Neural progenitor cell (in vitro differentiated cells): Measurements from ENCODE around the gene ARID4B. TPM values are rescaled to one million over a fixed set of nuclear protein-coding genes. Genes with fewer than 3 reads are reported as not detected.
"Not testable (repeated sequence)": the region's sequence is repeated elsewhere in the genome, so short reads cannot be mapped to it uniquely, and the experiment has no call there.

Experiments used
- DNase-seq: peaks from one replicate; pipeline ENCODE4 v3.0.0-alpha.2; 2016; ENCODE audit warnings: low spot score
- H2AFZ ChIP-seq: fragments of 200-600 bp; sonication (generic); replicated peaks from 2 replicates; pipeline ENCODE4 v1.6.1; 2016; ENCODE audit warnings: antibody characterized with exemption
- H3F3A ChIP-seq: fragments of 200-600 bp; sonication (generic); 2 replicates; pipeline ENCODE4 v1.6.1; 2016; ENCODE audit warnings: antibody characterized with exemption, low read depth
- H3K27ac ChIP-seq: fragments of 200-600 bp; sonication (generic); 2 replicates; pipeline ENCODE4 v1.5.1; 2016; ENCODE audit warnings: mild to moderate bottlenecking
- H3K27me3 ChIP-seq: fragments of 200-600 bp; sonication (generic); 2 replicates; pipeline ENCODE4 v1.6.1; 2016; ENCODE audit warnings: mild to moderate bottlenecking, moderate library complexity
- H3K36me3 ChIP-seq: fragments of 200-600 bp; sonication (generic); 2 replicates; pipeline ENCODE4 v1.5.1; 2016
- H3K4me1 ChIP-seq: fragments of 200-600 bp; sonication (generic); 2 replicates; pipeline ENCODE4 v1.6.1; 2016; ENCODE audit warnings: mixed run types
- H3K4me2 ChIP-seq: fragments of 200-600 bp; sonication (generic); 2 replicates; pipeline ENCODE4 v1.6.1; 2016
- H3K4me3 ChIP-seq: fragments of 200-600 bp; sonication (generic); 2 replicates; pipeline ENCODE4 v1.5.1; 2016
- H3K79me2 ChIP-seq: fragments of 200-600 bp; sonication (generic); 2 replicates; pipeline ENCODE4 v1.6.1; 2016; ENCODE audit warnings: low read depth
- H3K9ac ChIP-seq: fragments of 200-600 bp; sonication (generic); 2 replicates; pipeline ENCODE4 v1.6.1; 2016
- H3K9me3 ChIP-seq: fragments of 200-600 bp; sonication (generic); 2 replicates; pipeline ENCODE4 v1.5.1; 2016; ENCODE audit warnings: low read depth
- H4K20me1 ChIP-seq: fragments of 200-600 bp; sonication (generic); 2 replicates; pipeline ENCODE4 v1.6.1; 2016; ENCODE audit warnings: low read depth
- H3K27ac Mint-ChIP-seq: 3 replicates; pipeline ENCODE4 v1.8.0; 2021; ENCODE audit warnings: mixed read lengths
- H3K27me3 Mint-ChIP-seq: 2 replicates; pipeline ENCODE4 v1.8.0; 2022; ENCODE audit warnings: low read depth, mild to moderate bottlenecking, inconsistent platforms, moderate library complexity, mixed read lengths; ENCODE audit not compliant: insufficient read depth
- H3K36me3 Mint-ChIP-seq: 3 replicates; pipeline ENCODE4 v1.8.0; 2021; ENCODE audit warnings: mixed read lengths
- H3K4me1 Mint-ChIP-seq: 3 replicates; pipeline ENCODE4 v1.8.0; 2021; ENCODE audit warnings: mixed read lengths
- H3K4me3 Mint-ChIP-seq: 3 replicates; pipeline ENCODE4 v1.8.0; 2021; ENCODE audit warnings: mild to moderate bottlenecking, moderate library complexity, mixed read lengths
- H3K9me3 Mint-ChIP-seq: 3 replicates; pipeline ENCODE4 v1.8.0; 2020; ENCODE audit warnings: mixed read lengths
- CTCF ChIP-seq: fragments of 200-600 bp; sonication (generic); IDR thresholded peaks from 2 replicates; pipeline ENCODE4 v1.5.1; 2017; ENCODE audit warnings: antibody characterized with exemption, mild to moderate bottlenecking
- EZH2 ChIP-seq: fragments of 200-600 bp; sonication (generic); IDR thresholded peaks from 2 replicates; pipeline ENCODE4 v1.6.1; 2017; ENCODE audit warnings: antibody characterized with exemption, mild to moderate bottlenecking, moderate library complexity
- EZH2phosphoT487 ChIP-seq: fragments of 200-600 bp; sonication (generic); IDR thresholded peaks from 2 replicates; pipeline ENCODE4 v1.6.1; 2017; ENCODE audit warnings: antibody characterized with exemption
- total RNA-seq: library from RNA; depleted of rRNA; stranded (reverse); fragments of >200 nt; gene quantifications from 2 replicates; pipeline ENCODE4 v1.2.3, GENCODE V29; 2015; ENCODE audit warnings: low replicate concordance

Gene ARID4B
- total RNA-seq, 1 donor from 2014 or later, result 65.8 TPM

- TF ChIP-seq CTCF (no peak), EZH2phosphoT487 (no peak), EZH2 (no peak)
- H3K9me3 Mint-ChIP-seq, result no peaks in the 10 kb centered on the region
- DNase-seq, result no peak
Observed at GRCh38 chr1:235225299-235225698, 102.7 kb downstream of the ARID4B start.

GRCh38 chr1:235221653-235222375, 106.2 kb downstream of the ARID4B start:
- Histone ChIP-seq H3K9ac (no peak overlapping the region), H3K4me1 (no peaks in the 10 kb centered on the region), H3K4me2 (no peak overlapping the region), H3K27me3 (no peaks in the 10 kb centered on the region), H3K79me2 (no peaks in the 10 kb centered on the region), H3K9me3 (no peaks in the 10 kb centered on the region), H3K27ac (no peak overlapping the region), H4K20me1 (peaks cover 13% of the 10 kb centered on the region), H3K36me3 (peaks cover 13% of the 10 kb centered on the region), H2AFZ (no peak overlapping the region), H3F3A (peaks cover 36% of the 10 kb centered on the region), H3K4me3 (no peak overlapping the region)
- Mint-ChIP-seq H3K4me3 (no peak overlapping the region), H3K27ac (no peak overlapping the region), H3K9me3 (no peaks in the 10 kb centered on the region), H3K4me1 (no peaks in the 10 kb centered on the region), H3K27me3 (peaks cover 2% of the 10 kb centered on the region), H3K36me3 (peaks cover 10% of the 10 kb centered on the region)
- TF ChIP-seq CTCF (no peak), EZH2 (no peak), EZH2phosphoT487 (no peak)
- DNase-seq, result no peak

More at GRCh38 chr1:235225299-235225698, 102.7 kb downstream of the ARID4B start:
- peaks cover 15% of the 10 kb centered on the region for H4K20me1 ChIP-seq
- H3K9me3 ChIP-seq, result no peaks in the 10 kb centered on the region
- no peaks in the 10 kb centered on the region for H3K4me1 ChIP-seq
- H3K27ac ChIP-seq, result no peak overlapping the region
- peaks cover 2% of the 10 kb centered on the region for H3K27me3 Mint-ChIP-seq
- H3K9ac ChIP-seq, result no peak overlapping the region
- no peak overlapping the region for H3K27ac Mint-ChIP-seq
- H3K27me3 ChIP-seq, result no peaks in the 10 kb centered on the region
- H3K4me3 ChIP-seq, result no peak overlapping the region
- no peak overlapping the region for H3K4me3 Mint-ChIP-seq
- no peak overlapping the region for H3K4me2 ChIP-seq
- H3K36me3 ChIP-seq, result peaks cover 30% of the 10 kb centered on the region
- no peaks in the 10 kb centered on the region for H3K79me2 ChIP-seq
- no peak overlapping the region for H2AFZ ChIP-seq
- peaks cover 30% of the 10 kb centered on the region for H3F3A ChIP-seq
- H3K36me3 Mint-ChIP-seq, result peaks cover 19% of the 10 kb centered on the region
- no peaks in the 10 kb centered on the region for H3K4me1 Mint-ChIP-seq

- H3K4me1 Mint-ChIP-seq, result no peaks in the 10 kb centered on the region
- no peaks in the 10 kb centered on the region for H3K9me3 Mint-ChIP-seq
- no peak for DNase-seq
- H3K36me3 Mint-ChIP-seq, result peaks cover 16% of the 10 kb centered on the region
- no peaks in the 10 kb centered on the region for H3K27me3 ChIP-seq
- no peaks in the 10 kb centered on the region for H3K4me1 ChIP-seq
- H3F3A ChIP-seq, result peaks cover 8% of the 10 kb centered on the region
- TF ChIP-seq EZH2 (no peak), EZH2phosphoT487 (no peak), CTCF (no peak)
- no peaks in the 10 kb centered on the region for H3K27me3 Mint-ChIP-seq
- no peak overlapping the region for H3K4me3 Mint-ChIP-seq
- no peak overlapping the region for H3K27ac ChIP-seq
- H3K36me3 ChIP-seq, result peaks cover 11% of the 10 kb centered on the region
- no peak overlapping the region for H3K27ac Mint-ChIP-seq
- H3K9me3 ChIP-seq, result no peaks in the 10 kb centered on the region
- H2AFZ ChIP-seq, result no peak overlapping the region
- H3K4me3 ChIP-seq, result no peak overlapping the region
- H3K79me2 ChIP-seq, result no peaks in the 10 kb centered on the region
- H4K20me1 ChIP-seq, result no peaks in the 10 kb centered on the region
- H3K9ac ChIP-seq, result no peak overlapping the region
- no peak overlapping the region for H3K4me2 ChIP-seq
Observed at GRCh38 chr1:235215453-235215852, 112.5 kb downstream of the ARID4B start.

- H3K27ac Mint-ChIP-seq, H3K9ac ChIP-seq, H4K20me1 ChIP-seq, H3F3A ChIP-seq, H2AFZ ChIP-seq, DNase-seq, H3K4me1 ChIP-seq, H3K4me3 Mint-ChIP-seq, H3K4me1 Mint-ChIP-seq, H3K27me3 ChIP-seq, H3K27me3 Mint-ChIP-seq, H3K4me3 ChIP-seq, H3K9me3 Mint-ChIP-seq, H3K27ac ChIP-seq, H3K4me2 ChIP-seq, H3K79me2 ChIP-seq, H3K9me3 ChIP-seq: not testable (repeated sequence)
- H3K36me3 ChIP-seq, result peaks cover 10% of the 10 kb centered on the region
- peaks cover 17% of the 10 kb centered on the region for H3K36me3 Mint-ChIP-seq
Observed at GRCh38 chr1:235214962-235215361, 113.0 kb downstream of the ARID4B start.
